ENCODE results near the gene SMC1A.

GRCh38 chrX:53379747-53380146 lies 42.7 kb downstream of the SMC1A start:
- TF ChIP-seq ZNF317 (CRISPR knock-in tag; IDR thresholded peaks at IDR 0.05; ENCODE audit: borderline replicate concordance, low read depth) (no peak), CTCF (IDR thresholded peaks at IDR 0.05) (no peak), ZNF416 (CRISPR knock-in tag; IDR thresholded peaks at IDR 0.05) (no peak), ATF2 (CRISPR knock-in tag; IDR thresholded peaks at IDR 0.05; ENCODE audit: borderline replicate concordance, low read depth) (no peak), PREB (CRISPR knock-in tag; IDR thresholded peaks at IDR 0.05; ENCODE audit: borderline replicate concordance) (no peak), KAT7 (CRISPR knock-in tag; IDR thresholded peaks at IDR 0.05; ENCODE audit: borderline replicate concordance) (no peak), FOXK1 (CRISPR knock-in tag; IDR thresholded peaks at IDR 0.05) (no peak)

All from WTC11 (cell line).